GM18520 (cell line): ENCODE measurements around the gene USP4.
"Not testable (repeated sequence)": the region's sequence is repeated elsewhere in the genome, so short reads cannot be mapped to it uniquely, and the experiment has no call there.

Source experiments
- ATAC-seq: cut with Tn5 transposase; IDR thresholded peaks from one replicate; pipeline ENCODE4 v1.9.1; 2021; ENCODE audit not compliant: unreplicated experiment

USP4 gene

DNA sequence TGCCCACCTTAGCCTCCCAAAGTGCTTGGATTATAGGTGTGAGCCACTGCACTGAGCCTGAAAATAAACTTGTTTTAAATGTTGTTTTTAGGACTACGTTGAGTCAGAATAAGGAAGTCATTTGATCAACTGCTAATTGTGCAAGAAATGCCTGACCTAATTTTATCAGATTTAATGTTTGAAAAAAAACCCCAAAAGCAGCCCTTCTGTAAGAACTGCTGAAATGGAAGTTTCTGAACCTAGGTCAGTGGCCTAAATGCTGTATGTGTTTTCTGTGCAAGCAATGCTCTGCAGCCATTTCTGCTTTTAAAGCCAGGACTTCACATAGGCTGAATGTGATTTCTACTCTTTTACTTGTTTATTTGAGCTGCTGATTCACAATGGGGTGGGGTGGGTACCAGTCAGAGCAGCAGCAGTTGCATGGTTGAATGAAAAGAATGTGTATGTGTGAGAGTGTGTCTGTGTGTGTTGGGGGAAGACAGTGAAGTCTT, 11.7 kb upstream of the USP4 start:
- ATAC-seq: no peak

DNA sequence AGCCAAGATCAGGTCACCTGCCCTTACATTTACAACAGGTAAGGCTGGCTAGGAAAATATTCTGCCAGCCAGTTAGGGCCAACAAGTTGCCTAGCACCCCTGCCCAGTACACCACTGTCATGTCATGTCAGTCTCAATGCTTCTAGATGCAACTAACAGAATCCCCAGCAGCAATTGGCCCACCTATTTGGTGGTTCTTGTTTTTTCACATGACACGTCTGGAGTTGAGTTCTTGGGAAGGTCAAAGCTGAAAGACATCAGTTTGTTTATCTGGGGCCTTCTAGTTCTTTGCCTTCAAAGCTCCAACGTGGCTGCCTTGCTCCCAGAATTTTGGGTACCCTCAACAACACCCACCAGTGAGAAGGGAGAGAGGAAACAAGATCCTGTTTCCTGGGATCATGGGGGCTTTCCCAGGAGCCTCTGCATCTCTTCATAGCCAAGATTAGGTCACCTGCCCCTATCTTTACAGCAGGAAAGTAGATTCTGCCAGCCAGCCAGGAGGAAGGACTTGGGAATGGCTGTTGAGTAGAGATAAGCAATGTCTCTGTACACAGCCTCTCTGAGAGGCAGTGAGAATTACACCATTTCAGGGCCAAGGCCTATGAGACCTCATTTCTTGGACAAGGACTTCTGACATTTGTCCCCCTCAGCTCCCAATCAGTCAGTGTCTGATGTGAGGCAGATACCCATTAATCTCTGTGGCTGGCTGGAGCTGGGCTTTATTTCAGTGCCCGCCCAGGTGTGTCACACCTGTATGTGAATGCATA, 9.7 kb upstream of the USP4 start:
- no peak for ATAC-seq

DNA sequence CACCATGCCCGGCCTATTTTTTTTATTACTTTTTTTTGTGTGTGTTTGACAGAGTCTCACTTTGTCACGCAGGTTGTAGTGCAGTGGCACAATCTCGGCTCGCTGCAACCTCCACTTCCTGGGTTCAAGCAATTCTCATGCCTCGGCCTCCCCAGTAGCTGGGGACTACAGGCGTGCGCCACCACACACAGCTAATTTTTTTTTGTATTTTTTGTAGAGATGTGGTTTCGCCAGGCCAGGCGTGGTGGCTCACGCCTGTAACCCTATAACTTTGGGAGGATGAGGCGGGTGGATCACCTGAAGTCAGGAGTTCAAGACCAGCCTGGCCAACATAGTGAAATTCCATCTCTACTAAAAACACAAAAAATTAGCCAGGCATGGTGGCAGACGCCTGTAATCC, 8.5 kb upstream of the USP4 start:
- ATAC-seq: not testable (repeated sequence)

DNA sequence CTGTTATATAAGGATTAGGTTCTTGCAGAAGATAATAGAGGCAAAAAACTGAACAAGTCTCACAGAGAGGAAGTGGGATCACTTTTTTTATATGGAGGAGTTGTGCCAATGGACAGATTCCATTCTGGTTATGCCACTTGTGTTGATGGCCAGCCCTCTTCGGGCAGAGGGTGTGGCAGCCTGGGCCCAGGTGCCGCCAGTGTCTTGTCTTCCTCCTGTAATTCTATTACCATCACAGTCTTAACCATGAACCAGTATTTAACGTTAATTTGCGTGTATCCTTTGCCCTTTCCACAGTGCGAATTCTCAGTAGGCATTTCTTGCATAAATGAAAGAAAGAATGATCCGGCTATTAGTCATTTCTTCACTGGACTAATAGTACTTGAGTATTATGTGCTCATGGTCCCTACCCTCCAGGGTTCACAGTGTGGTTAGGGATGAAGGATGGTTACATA, 7.0 kb upstream of the USP4 start:
- no peak for ATAC-seq

DNA sequence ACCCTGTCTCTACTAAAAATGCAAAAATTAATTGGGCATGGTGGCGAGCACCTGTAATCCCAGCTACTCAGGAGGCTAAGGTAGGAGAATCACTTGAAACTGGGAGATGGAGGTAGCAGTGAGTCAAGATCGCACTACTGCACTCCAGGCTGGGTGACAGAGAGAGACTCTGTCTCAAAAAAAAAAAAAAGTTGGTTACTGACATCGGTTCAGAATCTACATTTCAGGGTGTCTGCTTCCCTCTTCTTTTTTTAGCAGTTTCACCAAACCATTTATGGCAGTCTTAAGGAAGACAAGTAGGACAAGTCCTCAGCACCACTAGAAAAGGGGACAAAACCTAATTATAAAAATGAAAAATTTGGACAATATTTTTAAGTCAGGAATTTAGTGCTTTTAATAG, 3.3 kb upstream of the USP4 start:
- ATAC-seq: no peak

DNA sequence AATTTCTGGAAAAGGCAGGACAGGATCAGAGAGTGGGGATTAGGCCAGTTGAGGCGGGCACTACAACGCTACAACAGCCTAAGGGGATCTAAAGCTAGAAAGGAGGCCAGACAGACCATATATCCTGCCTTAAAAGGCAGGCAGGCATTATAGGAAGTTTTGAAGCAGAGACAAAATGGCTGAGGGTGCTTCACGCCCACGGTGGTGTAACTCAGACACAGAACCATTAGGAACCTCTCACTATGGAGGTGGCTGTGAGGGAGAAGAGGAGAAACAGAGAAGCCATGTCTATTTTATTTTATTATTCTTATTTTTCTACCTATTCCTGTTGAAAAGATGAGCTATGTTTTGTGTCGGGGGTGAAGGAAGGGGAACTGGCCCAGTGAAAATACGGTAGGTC, 2.1 kb upstream of the USP4 start:
- ATAC-seq: no peak

DNA sequence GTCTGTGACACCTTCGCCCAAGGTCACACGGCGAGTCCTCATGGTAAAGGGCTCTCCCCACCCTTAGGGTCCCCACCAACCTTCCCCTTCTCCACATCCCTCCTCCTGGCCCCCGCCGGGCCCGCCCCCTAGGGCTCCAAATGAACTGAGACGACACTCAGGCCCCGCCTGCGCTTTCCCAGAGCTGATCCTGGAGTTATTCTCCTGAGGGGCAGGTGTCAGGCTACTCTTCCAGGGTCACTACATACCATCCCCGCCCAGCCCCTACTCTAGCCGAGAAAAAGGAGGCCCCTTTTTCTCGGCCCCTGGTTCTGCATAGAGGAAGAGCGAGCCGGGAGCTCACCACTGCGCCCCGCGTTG, 292 bp downstream of the USP4 start:
- no peak for ATAC-seq

DNA sequence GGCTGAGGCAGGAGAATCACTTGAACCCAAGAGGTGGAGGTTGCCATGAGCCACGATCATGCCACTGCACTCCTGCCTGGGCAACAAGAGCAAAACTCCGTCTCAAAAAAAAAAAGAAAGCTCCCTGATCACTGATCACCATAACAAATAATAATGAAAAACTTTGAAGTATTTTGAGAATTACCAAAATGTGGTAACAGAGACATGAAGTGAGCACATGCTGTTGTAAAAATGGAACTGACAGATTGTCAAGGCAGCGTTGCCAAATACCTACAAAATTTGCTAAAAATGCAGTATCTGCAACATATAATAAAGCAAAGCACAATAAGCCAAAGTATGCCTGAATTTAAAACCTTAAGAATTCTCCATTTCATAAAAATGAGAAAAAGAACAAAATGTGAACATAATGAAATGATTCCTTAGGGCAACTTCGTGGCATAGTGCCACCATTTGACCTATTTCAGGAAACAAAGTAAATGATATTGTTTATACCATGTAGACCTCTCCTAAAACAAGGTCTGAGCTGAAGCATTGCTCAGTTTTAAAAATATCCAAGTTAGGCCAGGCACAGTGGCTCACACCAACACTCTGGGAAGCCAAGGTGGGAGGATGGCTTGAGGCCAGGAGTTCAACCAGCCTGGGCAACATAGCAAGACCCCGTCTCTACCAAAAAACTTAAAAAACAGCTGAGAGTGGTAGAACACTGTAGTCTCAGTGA, 5.8 kb downstream of the USP4 start:
- no peak for ATAC-seq

DNA sequence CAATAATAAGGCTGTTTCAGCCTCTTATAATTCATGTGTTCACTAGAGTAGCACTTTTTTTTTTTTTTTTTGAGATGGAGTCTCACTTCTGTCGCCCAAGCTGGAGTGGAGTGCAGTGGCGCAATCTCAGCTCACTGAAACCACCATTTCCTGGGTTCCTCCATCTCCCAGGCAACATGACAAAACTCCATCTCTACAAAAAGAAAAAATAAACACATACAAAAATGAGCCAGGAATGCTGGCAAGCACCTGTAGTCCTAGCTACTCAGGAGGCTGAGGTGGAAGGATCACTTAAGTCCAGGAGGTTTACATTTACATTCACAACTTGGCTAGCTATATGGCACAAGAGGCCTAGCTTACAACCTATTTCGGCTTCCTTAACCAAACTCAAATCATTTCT, 6.8 kb downstream of the USP4 start:
- no peak for ATAC-seq

DNA sequence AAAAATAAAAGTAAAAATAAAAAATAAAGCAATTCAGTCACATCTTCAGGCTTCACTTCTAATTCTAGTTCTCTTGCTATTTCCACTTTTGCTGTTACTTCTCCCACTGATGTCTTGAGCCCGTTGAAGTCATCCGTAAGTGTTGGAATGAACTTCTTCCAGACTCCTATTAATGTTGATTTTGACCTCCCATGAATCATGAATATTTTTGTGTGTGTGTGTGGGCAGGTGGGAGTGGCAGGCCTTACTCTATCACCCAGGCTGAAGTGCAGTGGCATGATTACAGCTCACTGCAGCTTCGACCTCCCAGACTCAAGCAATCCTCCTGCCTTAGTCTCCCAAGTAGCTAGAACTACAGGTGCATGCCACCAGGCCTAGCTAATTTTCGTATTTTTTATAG, 10.7 kb downstream of the USP4 start:
- ATAC-seq: no peak

DNA sequence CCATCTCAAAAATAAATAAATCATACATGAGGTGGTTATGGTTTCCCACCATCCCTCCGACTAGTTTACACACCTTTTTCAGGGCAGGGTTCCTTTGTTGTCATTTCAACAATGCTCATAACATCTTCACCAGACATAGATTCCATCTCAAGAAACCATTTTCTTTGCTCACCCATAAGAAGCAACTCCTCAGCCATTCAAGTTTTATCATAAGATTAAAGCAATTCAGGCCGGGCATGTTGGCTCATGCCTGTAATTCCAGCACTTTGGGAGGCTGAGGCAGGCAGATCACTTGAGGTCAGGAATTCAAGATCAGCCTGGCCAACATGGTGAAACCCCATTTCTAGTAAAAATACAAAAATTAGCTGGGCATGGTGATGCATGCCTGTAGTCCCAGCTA, 11.5 kb downstream of the USP4 start:
- ATAC-seq: not testable (repeated sequence)

DNA sequence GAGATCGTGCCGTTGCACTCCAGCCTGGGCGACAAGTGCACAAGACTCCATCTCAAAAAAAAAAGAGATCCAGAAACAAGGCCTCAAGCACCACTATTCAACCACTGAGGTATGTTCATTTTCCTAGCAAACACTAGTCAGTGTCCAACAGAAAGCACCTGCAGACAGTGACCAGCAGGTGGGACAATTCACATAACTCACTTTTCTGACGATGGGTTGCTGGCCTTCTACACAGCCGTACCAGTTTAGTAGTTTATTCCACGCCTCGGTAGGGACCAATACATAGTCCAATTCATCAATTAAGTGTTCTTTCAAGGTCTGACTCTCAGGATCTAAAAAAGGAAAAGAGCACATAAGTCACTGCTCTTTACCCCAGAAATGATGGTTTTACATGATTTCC, 12.4 kb downstream of the USP4 start:
- no peak for ATAC-seq

DNA sequence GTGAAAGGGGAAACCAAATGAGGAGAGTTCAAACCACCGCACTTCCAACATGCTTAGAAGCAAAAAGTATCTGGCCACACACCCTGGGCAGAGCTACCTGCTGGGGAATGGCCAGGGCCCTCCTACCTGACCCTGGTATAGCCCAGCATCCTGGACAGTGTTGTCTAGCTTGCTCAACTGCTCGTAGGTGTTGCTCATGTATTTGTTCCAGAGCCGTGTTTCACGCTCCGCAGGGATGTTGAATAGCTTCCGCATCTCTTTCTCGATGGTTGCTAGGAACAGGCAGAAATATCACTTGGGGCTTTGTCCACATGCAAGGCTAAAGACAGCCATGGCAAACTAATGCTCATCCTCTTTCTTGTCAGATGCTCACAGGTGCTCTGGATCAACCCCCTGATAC, 15.1 kb downstream of the USP4 start:
- no peak for ATAC-seq

DNA sequence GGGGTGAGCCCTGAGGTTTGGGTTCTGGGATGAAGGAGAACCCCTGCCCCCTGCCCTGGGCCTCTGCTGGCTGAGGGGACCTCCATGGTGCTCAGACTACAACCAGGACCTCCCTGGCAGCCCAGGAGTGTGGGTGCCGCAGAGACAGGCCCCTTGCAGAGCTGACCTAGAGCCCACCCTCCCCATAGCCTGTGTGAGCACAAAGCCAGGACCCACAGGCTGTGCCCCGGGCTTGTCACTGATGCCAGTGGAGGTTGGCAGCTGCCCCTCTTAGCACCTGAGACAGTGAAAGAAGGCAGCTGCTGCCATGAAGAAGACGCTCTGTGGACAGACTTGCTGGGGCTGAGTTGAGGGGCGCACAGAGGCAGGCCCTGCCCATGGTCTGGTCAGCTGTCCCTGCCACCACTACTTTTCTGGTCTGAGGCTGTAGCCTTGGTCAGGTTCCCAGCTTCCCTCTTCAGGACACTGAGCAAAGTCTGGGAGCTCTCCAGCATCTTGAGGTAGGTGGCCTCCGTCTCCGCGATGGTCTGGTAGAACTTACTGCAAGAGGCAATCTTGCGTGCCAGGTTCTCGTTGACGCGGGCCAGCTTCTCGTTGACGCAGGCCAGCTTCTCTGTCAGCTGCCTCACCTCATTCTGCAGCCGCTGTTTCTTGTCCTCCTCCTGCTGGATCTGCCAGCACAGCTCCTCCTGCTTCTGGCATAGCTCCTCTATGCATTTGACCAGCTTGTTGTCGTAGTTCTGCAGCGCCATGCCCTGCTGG, 23.0 kb downstream of the USP4 start:
- ATAC-seq: no peak

DNA sequence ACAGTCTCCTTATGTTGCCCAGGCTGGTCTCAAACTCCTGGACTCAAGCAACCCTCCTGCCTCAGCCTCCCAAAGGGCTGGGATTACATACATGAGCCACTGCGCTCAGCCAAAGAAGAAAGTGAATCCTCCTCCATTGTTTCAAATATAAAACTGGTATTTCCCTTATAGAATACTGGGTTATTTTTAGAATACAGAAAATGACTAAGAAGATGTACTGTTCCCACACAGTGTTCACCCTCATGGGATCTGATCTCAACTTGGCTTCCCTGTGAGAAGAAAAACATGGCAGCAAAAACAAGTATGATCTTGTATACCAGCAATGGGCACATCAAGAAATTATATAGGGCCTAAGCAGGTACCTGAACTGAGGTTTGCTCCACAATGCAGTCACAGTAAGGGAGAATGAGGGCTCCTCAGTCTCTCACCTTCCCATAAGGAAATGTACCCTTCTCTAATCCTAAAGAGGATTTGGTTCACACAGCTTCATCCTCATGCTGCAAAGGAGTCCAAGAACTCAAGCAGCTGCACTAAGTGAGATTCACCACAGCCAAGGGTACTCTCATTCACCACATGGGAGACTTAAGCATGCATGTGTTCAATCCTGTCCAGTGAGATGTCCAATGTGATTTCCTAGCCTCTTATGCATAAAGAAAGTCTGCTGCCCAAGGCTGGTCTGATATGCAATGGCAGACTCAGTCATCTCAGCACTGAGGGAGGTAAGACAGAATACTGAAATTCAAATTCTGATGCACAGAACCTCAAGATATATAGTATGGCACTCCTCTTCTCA, 25.8 kb downstream of the USP4 start:
- ATAC-seq: no peak

DNA sequence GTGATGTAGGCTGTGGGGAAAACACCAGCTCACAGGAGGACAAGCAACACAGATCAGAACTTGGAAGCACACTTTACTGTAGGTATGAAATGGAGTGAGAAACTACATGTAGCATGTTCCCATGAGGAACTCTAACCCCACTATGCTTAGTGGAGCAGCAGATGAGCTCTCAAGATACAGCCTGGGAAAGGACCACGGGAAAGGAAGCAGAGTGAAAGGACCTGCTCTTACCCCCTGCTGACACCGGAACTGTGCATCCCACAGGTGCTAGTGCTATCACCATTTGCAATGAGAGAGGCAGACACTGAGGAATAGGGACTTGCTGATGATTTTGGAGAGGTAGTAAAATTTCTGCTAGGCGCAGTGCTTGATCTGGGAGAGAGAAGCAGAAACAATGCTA, 28.6 kb downstream of the USP4 start:
- ATAC-seq: no peak

DNA sequence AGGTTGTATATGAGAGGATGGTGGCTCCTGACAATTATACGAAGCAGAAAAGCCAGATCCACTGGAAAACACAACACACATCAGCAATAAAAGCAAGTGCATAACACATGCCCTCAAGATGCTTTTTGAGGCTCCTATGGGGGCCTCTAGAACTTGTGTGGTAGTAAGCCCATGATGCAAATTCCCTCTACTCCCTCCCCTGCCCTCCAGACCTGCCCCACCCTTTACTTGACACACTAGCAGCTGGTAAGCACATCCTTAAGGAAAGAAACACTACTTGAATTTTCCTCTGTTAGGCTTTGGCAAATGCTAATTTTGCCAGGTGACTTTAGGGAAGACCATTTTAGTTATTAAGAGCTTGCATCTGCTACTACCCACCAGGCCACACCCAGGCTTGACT, 29.2 kb downstream of the USP4 start:
- ATAC-seq: no peak

DNA sequence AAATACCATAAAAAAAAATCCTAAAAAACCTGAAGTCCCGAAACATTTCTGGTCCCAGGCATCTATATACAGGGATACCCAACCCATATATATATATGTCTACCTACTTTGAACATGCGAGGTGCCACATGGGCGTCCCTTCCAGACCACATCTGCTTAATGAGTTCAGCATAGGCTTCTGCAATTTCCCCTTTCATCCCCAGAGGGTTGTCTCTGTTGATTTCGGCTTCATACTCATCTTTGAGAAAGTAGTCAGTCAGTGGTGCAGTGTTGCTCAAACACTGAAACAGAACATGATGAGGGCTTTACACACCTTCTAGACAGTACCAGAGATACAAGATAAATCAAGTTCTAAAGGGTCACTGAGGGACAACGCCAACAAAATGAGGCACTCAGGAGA, 34.2 kb downstream of the USP4 start:
- ATAC-seq: no peak

DNA sequence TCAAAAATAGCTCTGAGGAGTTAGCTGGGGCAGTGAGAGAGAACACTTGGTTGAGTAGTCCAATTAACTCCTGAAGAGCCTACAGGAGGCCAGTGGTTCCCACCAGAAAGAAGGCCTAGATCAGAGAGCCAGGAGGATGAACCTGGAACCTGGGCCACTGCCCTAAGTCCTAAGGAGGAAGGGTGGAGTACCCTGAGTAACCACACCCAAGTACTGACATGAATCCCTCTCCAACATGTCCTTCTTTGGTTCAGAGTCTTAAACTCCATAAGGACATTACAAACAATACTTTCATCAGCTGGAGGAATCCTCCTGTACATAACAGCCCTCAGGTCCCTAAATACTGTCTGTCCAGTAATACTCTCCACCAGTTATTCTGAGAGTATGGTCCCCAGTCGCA, 37.2 kb downstream of the USP4 start:
- no peak for ATAC-seq

DNA sequence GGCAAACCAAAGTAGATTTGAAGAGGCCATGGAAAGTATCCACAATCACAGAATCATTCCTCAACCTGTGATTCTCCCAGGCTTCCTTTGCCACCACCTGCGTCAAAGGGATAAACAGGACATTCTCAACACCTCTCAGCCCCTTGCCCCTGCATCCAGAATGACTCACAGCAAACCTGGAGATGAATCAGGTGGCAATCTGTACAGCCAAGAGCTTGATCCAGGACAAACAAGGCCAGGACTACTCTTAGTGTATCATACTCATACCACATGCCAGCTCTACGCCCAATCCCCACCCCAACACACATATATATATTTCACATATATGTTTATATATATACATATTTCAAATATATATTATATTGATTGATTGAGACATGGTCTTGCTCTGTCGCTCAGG, 39.3 kb downstream of the USP4 start:
- ATAC-seq: no peak

DNA sequence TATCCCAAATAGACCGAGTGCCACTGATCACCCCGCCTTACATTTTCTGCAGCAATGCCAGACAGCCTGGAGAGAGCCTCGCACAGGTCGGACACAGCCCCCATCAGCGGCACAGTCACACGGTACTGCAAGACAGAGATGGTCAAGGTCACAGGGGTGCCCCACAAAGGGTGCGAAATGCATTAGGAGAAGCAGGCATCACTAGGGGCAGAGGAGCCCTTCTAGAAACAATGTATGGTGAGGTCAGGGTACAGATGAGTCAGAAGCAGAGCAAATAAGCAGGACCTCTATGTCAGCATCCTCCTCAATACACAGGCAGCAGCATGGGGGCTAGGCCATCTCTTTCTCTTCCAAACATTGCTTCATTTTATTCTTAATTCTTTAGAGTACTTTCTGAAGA, 41.3 kb downstream of the USP4 start:
- no peak for ATAC-seq
